Body of pancreas (tissue), 4 donors: ENCODE measurements around the gene LRP2. TPM values are rescaled to one million over a fixed set of nuclear protein-coding genes. Genes with fewer than 3 reads are reported as not detected.
"Not testable (repeated sequence)": the region's sequence is repeated elsewhere in the genome, so short reads cannot be mapped to it uniquely, and the experiment has no call there.

Experiments
- ATAC-seq: fragments of 150-250 bp; one replicate; pipeline ENCODE4 v1.9.1; 2016
- DNase-seq, 4 donors: peaks; one replicate each; pipeline ENCODE4 v3.0.0-alpha.2; 2019
- H3K27ac ChIP-seq, 4 donors: fragments of 200-600 bp; sonication (generic); 1 replicate in 3 of 4; 2 replicates in 1 of 4; pipeline versions ENCODE4 v1.5.1 to v1.6.1; 2016 to 2019; ENCODE audit warnings: mild to moderate bottlenecking in 1 of 4, mixed read lengths in 1 of 4, moderate library complexity in 1 of 4
- H3K27me3 ChIP-seq, 2 donors: fragments of 200-600 bp; sonication (generic); one replicate each; pipeline ENCODE4 v1.6.0; 2016; ENCODE audit warnings: mild to moderate bottlenecking in 1 of 2
- H3K36me3 ChIP-seq, 2 donors: fragments of 200-600 bp; sonication (generic); replicated peaks in 1 of 2; 2 replicates each; pipeline ENCODE4 v1.5.1; 2016; ENCODE audit warnings: low read depth in 2 of 2; ENCODE audit not compliant: insufficient read depth in 1 of 2
- H3K4me1 ChIP-seq: fragments of 200-600 bp; sonication (generic); one replicate; pipeline ENCODE4 v1.6.0; 2016
- H3K4me3 ChIP-seq, 2 donors: fragments of 200-600 bp; sonication (generic); 1 replicate in 1 of 2; 2 replicates in 1 of 2; pipeline ENCODE4 v1.5.1; 2016 to 2019
- H3K9me3 ChIP-seq, 3 donors: fragments of 200-600 bp; sonication (generic); 1 replicate in 2 of 3; 2 replicates in 1 of 3; pipeline ENCODE4 v1.5.1; 2016
- CTCF ChIP-seq, 7 experiments: fragments of 450-650 bp in 4 of 7; fragments of 200-600 bp in 3 of 7; sonication (generic) in 3 of 7; IDR thresholded peaks; one replicate each; pipeline ENCODE4 v1.5.1; 2016 to 2019; ENCODE audit warnings: antibody characterized with exemption in 7 of 7
- POLR2A ChIP-seq, 3 donors: fragments of 450-650 bp; IDR thresholded peaks; one replicate each; pipeline ENCODE4 v1.6.1; 2016; ENCODE audit warnings: antibody characterized with exemption in 3 of 3, mild to moderate bottlenecking in 2 of 3
- WGBS, 2 donors: methylation state at CpG; one replicate each; pipeline ENCODE4 v1.1.5; 2017; 5-methylcytosine and 5-hydroxymethylcytosine counted together
- intact Hi-C: fragments of 100-400 bp; cut with DNase I; formaldehyde crosslinking; loops from one replicate; pipeline ENCODE4 v1.15.1; 2023
- total RNA-seq, 2 donors: library from RNA; depleted of rRNA; stranded (reverse); fragments of >200 nt; gene quantifications; one replicate each; pipeline ENCODE4 v1.1.0, GENCODE V29; 2016

Gene LRP2
- total RNA-seq, 2 donors from 2014 or later = under 0.01 TPM; not detected in 1

DNA sequence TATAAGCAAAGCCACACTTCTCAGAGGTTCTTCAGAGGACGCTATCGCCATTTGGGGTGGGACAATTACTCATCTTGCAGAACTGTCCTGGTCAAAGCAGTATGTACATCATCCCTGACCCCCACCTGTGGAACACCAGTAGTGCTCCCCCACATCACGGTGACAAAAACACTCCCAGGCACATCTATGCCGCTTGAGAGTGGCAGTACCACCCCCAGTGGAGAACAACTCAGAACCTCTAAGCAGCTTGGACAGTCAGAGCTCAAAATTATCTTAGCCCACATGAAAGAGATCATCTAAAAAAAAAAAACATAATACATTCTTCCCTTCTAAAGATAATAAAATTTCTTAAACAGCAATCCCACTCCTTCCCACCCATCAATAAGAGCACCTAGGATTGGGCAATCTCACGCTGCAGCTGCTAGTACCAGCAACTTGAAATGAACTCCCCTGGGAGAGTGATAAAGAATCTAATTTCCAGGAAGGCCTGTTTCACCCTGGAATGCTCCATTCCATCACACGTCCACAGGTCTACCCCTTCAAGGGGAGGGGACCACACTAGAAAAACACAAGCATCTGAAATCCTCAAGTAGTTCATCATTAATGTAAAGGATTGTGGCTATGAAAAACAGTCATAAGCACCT lies 31.7 kb downstream of the LRP2 start:
- H3K4me1 ChIP-seq = no peaks in the 10 kb centered on the region
- no peak overlapping the region for H3K4me3 ChIP-seq
- H3K36me3 ChIP-seq = no peaks in the 10 kb centered on the region
- H3K27ac ChIP-seq = no peak overlapping the region
- DNase-seq = no peak
- H3K9me3 ChIP-seq = no peaks in the 10 kb centered on the region
- WGBS, 2 donors = 54 to 60% methylated on average over 6 of the region's 6 CpGs
- intact Hi-C loops = no loop called here
- H3K27me3 ChIP-seq = no peaks in the 10 kb centered on the region
- ATAC-seq = no peak
- TF ChIP-seq CTCF (IDR thresholded peaks at IDR 0.05) = no peak
- no peak for TF ChIP-seq POLR2A (IDR thresholded peaks at IDR 0.05)

- TF ChIP-seq POLR2A (IDR thresholded peaks at IDR 0.05) (no peak), CTCF (IDR thresholded peaks at IDR 0.05) (no peak)
- intact Hi-C loops = no loop called here
- WGBS, 2 donors = 66 to 73% methylated on average over 5 to 8 of the region's 8 CpGs
- DNase-seq (no peak), ATAC-seq (no peak)
- H3K4me3 ChIP-seq = no peak overlapping the region
- H3K27me3 ChIP-seq = no peaks in the 10 kb centered on the region
- no peaks in the 10 kb centered on the region for H3K9me3 ChIP-seq
- H3K4me1 ChIP-seq = no peaks in the 10 kb centered on the region
- H3K36me3 ChIP-seq = no peaks in the 10 kb centered on the region
- H3K27ac ChIP-seq = no peak overlapping the region
Measured at GRCh38 chr2:169329688-169330554, 32.4 kb downstream of the LRP2 start.

DNA sequence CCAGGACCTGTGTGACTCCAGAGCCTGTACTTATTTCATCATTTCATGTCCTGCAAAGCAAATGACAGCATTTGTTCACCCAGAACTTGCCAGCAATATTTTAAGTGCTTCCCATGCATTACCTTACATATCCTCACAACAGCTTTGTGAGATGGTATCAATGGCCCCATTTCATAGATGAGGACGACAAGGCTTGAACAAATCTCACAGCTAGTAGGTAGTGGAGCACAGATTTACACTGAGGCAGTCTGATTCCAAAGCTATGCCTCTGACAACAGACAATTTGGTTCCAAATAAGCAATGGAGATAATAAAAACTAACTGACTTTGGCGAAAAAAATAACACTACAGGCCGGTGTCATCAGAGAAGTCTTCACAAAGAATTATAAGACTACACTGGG lies 33.5 kb downstream of the LRP2 start:
- Histone ChIP-seq H3K27ac (no peak overlapping the region), H3K27me3 (no peaks in the 10 kb centered on the region), H3K36me3 (no peaks in the 10 kb centered on the region), H3K4me3 (no peak overlapping the region), H3K9me3 (no peaks in the 10 kb centered on the region), H3K4me1 (no peaks in the 10 kb centered on the region)
- 80 to 91% methylated on average over 3 of the region's 3 CpGs for WGBS, 2 donors
- no peak for DNase-seq
- intact Hi-C loops = no loop called here
- no peak for ATAC-seq
- no peak for TF ChIP-seq CTCF (IDR thresholded peaks at IDR 0.05)
- TF ChIP-seq POLR2A (IDR thresholded peaks at IDR 0.05) = no peak

GRCh38 chr2:169327837-169328236 lies 34.5 kb downstream of the LRP2 start:
- H3K9me3 ChIP-seq, DNase-seq, H3K4me3 ChIP-seq, H3K27ac ChIP-seq, H3K36me3 ChIP-seq, intact Hi-C loops, ATAC-seq, H3K4me1 ChIP-seq, H3K27me3 ChIP-seq: not testable (repeated sequence)
- WGBS, 2 donors = no CpG with 5 or more reads among the region's 33 CpGs

DNA sequence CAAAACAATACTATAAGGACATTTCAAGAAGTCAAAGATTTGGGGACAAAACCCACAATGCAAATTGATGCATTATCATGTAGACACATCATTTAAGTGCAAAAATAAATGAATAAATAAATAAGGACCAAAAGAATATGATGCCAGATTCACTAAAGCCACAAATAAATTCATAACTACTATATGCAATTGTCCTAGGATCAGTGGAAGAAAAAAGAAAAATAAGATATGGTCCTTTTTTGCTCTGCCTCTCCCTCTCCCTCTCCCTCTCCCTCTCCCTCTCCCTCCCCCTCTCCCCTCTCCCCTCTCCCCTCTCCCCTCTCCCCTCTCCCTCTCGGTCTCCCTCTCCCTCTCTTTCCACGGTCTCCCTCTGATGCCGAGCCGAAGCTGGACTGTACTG lies 36.4 kb downstream of the LRP2 start:
- H3K27me3 ChIP-seq, H3K4me1 ChIP-seq, H3K27ac ChIP-seq, ATAC-seq, intact Hi-C loops, H3K36me3 ChIP-seq, H3K4me3 ChIP-seq, DNase-seq, H3K9me3 ChIP-seq: not testable (repeated sequence)
- 80 to 94% methylated on average over 1 to 4 of the region's 4 CpGs for WGBS, 2 donors
